GM18505 (cell line): ENCODE measurements around the gene COPS8.

Experiments used
- ATAC-seq: cut with Tn5 transposase; IDR thresholded peaks from one replicate; pipeline ENCODE4 v1.9.1; 2021; ENCODE audit not compliant: unreplicated experiment
- POLR2A ChIP-seq: IDR thresholded peaks from 4 replicates; pipeline ENCODE4 v1.6.1; 2011; ENCODE audit warnings: borderline replicate concordance; ENCODE audit not compliant: insufficient read depth, insufficient read length; ENCODE audit errors: extremely low read depth

Gene COPS8

DNA sequence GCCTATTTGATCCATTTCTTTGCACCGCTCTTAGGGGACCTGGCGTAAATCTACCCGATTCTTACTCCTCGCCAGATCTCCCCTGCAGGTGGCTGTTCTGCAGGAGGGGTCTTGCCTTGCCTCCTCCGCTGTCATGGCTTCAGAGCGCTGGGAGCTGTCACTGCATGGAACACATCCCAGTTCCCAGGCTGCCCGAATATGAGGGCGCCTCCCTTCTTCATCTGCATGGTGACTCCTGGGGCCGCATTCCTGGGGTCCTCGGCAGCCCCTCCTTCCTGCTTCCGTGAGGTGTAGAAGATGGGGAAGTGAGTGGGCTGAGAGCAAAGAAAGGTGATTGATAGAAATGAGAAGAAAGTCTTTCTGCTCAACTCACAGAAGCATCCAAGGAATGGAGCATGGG lies 27.3 kb upstream of the COPS8 start:
- ATAC-seq: no peak
- TF ChIP-seq POLR2A: no peak

GRCh38 chr2:237059155-237059875 lies 26.4 kb upstream of the COPS8 start:
- peak; percentile 49 for ATAC-seq
- TF ChIP-seq POLR2A: no peak

GRCh38 chr2:237060534-237061312 lies 25.0 kb upstream of the COPS8 start:
- no peak for ATAC-seq

GRCh38 chr2:237061356-237061755 lies 24.3 kb upstream of the COPS8 start:
- no peak for ATAC-seq
- no peak for TF ChIP-seq POLR2A

More at GRCh38 chr2:237060534-237061312, 25.0 kb upstream of the COPS8 start:
- no peak for TF ChIP-seq POLR2A

GRCh38 chr2:237062585-237062984 lies 23.1 kb upstream of the COPS8 start:
- ATAC-seq: no peak
- TF ChIP-seq POLR2A: no peak

DNA sequence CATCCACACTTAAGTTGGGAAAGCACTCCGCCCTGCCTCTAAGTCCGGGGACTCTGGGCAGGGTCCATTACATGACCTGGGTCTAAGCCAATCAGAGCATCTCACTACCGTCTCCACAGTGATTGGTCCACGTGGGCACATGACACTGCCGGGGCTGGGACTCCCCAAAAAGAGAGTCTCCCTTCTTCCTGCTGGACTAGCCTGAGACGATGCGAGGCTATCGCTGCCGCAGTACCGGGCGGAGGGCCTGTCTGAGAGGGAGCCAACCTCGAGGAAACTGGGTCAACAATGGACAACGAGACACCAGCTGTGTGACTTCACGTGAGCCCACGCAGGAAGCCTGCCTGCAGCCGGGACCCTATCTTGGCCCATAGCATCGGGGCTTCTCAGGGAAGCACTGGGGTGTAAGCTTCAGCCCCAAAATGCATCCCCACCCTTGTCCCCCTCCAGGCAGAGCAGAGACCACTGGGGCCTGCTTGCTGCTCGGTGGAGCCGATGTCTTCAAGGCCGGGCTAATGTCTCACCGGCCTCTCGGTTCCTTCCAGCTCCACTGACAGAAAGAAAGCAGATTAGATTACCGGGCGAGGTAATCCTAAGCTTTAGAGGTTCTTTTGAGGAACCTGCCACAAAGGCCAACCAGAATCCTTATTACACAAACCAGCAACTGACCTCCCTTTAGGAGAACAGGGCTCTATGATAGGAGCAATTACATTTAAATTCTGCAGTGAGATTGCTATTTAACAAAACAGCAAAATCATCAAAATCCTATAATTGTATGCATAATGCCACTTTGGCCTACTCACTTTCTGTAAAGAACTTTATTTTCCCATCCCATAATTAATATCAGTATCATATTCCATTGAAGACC lies 21.3 kb upstream of the COPS8 start:
- no peak for TF ChIP-seq POLR2A
- ATAC-seq: no peak

- TF ChIP-seq POLR2A: no peak
- ATAC-seq: no peak
Measured at GRCh38 chr2:237065071-237065377, 20.7 kb upstream of the COPS8 start.

- ATAC-seq: no peak
- TF ChIP-seq POLR2A: no peak
Measured at GRCh38 chr2:237066396-237066795, 19.3 kb upstream of the COPS8 start.

DNA sequence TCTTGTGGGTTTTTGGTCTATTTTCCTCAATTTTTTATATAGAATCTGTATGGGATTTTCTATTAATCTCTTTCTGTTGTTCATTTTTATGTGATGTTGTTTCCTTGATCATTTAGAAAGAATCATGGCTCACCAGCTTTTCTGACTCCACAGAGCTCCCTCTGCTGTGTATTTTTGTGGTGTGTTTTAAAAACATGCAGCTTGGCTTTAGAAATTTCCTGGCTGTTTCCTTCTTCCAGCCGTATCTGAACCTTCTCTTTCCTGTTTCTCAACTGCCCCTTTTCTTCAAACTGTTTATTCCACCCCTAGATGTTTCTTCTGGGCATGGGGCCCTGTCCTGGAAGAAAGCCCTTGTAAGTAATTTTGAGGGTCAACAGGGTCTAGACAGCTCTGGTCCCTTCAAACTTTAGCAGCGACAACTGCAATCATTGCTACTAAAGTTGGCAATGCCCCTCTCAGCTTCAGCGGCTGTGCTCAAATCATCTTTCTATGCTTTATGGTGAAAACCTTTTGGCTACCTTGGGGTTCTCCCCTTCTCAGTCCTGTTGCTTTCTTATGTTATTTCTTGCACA lies 17.6 kb upstream of the COPS8 start:
- no peak for ATAC-seq
- no peak for TF ChIP-seq POLR2A

- no peak for ATAC-seq
Measured at GRCh38 chr2:237072067-237072931, 13.4 kb upstream of the COPS8 start.

GRCh38 chr2:237073552-237073951 lies 12.1 kb upstream of the COPS8 start:
- no peak for TF ChIP-seq POLR2A
- no peak for ATAC-seq

More at GRCh38 chr2:237072067-237072931, 13.4 kb upstream of the COPS8 start:
- no peak for TF ChIP-seq POLR2A

DNA sequence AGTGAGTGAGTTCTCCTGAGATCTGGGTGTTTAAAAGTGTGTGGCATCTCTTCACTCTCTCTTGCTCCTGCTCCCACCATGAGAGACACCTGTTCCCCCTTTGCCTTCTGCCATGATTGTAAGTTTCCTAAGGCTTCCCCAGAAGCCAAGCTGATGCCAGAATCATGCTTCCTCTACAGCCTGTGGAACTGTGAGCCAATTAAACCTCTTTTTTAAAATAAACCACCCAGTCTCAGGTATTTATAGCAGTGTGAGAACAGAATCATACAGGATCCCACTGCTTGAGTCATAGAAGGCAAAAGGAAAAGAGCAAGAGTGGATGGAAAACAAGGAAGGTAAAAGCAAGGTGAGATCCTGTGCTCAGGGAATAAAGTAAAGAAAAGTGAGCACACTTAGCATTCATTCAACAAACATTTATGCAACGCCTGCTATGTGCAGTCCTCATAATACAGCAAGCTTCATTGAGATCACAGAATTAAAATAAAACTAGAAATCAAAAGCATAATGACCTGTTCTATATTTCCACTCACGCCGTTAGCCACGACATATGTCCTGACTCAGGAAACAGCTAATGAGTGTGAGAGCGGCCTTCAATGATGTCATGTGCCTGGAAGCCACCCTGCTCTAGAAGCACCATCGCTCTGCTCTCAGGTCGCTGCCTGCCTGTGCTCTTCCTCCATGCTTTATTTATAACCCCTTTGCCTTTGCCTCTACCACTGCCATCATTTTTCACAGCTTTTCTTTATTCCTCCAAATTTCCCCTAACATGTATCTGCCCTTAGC lies 11.3 kb upstream of the COPS8 start:
- no peak for TF ChIP-seq POLR2A
- ATAC-seq: no peak
